Skeletal muscle tissue (tissue), 4 donors: Measurements from ENCODE around the gene CACNA1I. TPM values are rescaled to one million over a fixed set of nuclear protein-coding genes. Genes with fewer than 3 reads are reported as not detected.

Experiments
- H3K27ac ChIP-seq: one replicate; pipeline ENCODE4 v1.7.0; 2013; ENCODE audit warnings: mild to moderate bottlenecking, low read depth, low read length, inconsistent platforms
- H3K27me3 ChIP-seq, 3 donors: one replicate each; pipeline ENCODE4 v1.7.0; 2013; ENCODE audit warnings: low read length in 3 of 3; ENCODE audit not compliant: control insufficient read depth in 3 of 3, insufficient read depth in 3 of 3
- H3K36me3 ChIP-seq, 3 donors: one replicate each; pipeline ENCODE4 v1.7.0; 2013; ENCODE audit warnings: low read length in 3 of 3; ENCODE audit not compliant: control insufficient read depth in 3 of 3, insufficient read depth in 3 of 3
- H3K4me1 ChIP-seq, 3 donors: one replicate each; pipeline ENCODE4 v1.7.0; 2013; ENCODE audit warnings: low read length in 3 of 3, mild to moderate bottlenecking in 3 of 3; ENCODE audit not compliant: control insufficient read depth in 3 of 3, insufficient read depth in 3 of 3
- H3K4me3 ChIP-seq, 3 donors: one replicate each; pipeline ENCODE4 v1.7.0; 2013; ENCODE audit warnings: low read length in 3 of 3
- H3K9ac ChIP-seq, 3 donors: one replicate each; pipeline ENCODE4 v1.7.0; 2013; ENCODE audit warnings: low read length in 3 of 3, mild to moderate bottlenecking in 3 of 3, moderate library complexity in 2 of 3, low read depth in 1 of 3
- H3K9me3 ChIP-seq, 3 donors: one replicate each; pipeline ENCODE4 v1.7.0; 2013; ENCODE audit warnings: low read length in 3 of 3; ENCODE audit not compliant: control insufficient read depth in 3 of 3
- total RNA-seq: library from RNA; depleted of rRNA; stranded (reverse); fragments of >200 nt; gene quantifications from one replicate; pipeline ENCODE4 v1.2.3, GENCODE V29; 2014
- donor health status: Osteomylitis.

The CACNA1I gene
- total RNA-seq, 1 donor from 2014 or later: not detected

DNA sequence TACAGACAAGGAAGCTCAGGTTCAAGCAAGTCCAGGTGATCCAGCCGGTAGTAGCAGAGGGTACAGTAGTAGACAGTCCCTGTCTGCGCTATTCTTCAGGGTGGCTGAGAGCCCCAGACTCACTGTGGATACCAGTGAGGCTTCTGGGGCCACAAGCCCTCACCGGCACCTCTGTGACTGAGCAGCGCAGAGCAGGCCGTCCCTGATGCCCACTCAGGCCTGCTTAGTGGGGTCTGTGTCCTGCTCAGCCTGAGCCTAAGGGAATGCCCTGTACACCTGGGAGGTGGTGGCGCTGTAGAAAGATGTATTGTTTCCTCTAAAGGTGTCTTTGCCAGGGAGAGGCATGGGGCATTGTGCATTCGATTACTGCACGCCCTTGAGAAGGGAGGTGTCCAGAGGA lies 143.8 kb downstream of the CACNA1I start:
- peaks cover 0 to 24% (median 9%) of the 10 kb centered on the region in 3 donors for H3K27me3 ChIP-seq
- no peak overlapping the region for H3K27ac ChIP-seq
- H3K36me3 ChIP-seq: no peaks in the 10 kb centered on the region
- H3K4me1 ChIP-seq: peaks cover 6 to 11% (median 9%) of the 10 kb centered on the region in 3 donors
- H3K9ac ChIP-seq: no peak overlapping the region
- H3K4me3 ChIP-seq: no peak overlapping the region
- H3K9me3 ChIP-seq: no peaks in the 10 kb centered on the region

DNA sequence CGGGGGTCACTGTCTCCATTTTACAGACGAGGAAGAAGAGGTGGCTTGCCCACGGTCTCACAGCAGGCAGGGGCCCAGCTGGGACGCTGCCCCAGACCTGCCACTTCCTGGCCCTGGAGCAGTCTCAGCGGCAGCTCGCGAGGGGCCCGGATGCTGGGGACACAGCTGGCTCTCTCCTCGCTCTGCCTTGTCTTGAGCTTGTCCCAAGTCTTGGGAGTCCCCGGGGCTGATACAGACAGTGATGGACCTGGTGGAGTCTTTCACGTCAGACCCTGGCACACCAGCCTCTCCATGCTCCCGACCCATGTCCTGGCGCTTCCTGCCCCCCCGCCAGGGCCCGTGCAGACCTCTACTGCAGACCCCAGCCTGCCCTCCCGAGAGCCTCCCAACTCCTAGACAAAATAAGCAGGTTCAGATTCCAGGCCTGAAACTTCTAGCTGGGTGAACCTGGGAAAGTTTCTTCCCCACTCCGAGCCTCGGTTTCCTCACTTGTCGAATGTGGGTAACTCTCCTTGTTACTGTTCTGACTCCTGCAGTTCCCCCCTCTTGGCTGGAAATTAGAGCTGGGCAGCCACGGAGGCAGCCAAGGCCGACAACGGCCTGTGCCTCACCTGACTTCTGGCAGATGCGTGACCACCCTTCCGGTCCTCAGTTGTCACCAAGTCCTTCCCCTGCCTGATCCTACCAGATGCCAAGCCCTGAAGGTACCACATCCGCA lies 145.4 kb downstream of the CACNA1I start:
- H3K9ac ChIP-seq: no peak overlapping the region
- peaks cover 0 to 2% (median 2%) of the 10 kb centered on the region in 3 donors for H3K4me1 ChIP-seq
- H3K27ac ChIP-seq: no peak overlapping the region
- no peak overlapping the region for H3K4me3 ChIP-seq
- H3K36me3 ChIP-seq: no peaks in the 10 kb centered on the region
- no peaks in the 10 kb centered on the region for H3K9me3 ChIP-seq
- peaks cover 0 to 26% (median 9%) of the 10 kb centered on the region in 3 donors for H3K27me3 ChIP-seq

DNA sequence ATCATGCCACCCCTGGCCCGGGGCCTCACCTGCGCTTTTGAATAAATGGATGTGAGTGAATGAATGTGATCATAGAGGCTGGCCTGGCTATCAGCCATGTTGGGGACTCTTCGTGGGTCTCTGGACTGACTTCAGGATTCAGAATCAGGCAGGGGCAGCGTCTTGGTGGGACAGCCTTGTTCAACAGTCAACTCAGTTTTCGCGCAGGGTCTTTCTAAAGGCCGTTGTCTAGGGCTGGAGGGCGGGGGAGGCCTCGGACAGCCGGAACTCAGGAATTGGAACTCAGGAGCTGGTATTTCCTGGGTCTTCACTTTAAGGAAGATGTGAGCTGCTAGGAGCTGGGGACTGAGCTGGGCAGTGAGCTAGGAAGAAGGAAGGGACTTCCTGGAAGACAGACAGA lies 146.0 kb downstream of the CACNA1I start:
- H3K36me3 ChIP-seq: no peaks in the 10 kb centered on the region
- no peak overlapping the region for H3K4me3 ChIP-seq
- peaks cover 0 to 30% (median 9%) of the 10 kb centered on the region in 3 donors for H3K27me3 ChIP-seq
- H3K4me1 ChIP-seq: no peaks in the 10 kb centered on the region
- H3K27ac ChIP-seq: no peak overlapping the region
- H3K9me3 ChIP-seq: no peaks in the 10 kb centered on the region
- H3K9ac ChIP-seq: no peak overlapping the region

DNA sequence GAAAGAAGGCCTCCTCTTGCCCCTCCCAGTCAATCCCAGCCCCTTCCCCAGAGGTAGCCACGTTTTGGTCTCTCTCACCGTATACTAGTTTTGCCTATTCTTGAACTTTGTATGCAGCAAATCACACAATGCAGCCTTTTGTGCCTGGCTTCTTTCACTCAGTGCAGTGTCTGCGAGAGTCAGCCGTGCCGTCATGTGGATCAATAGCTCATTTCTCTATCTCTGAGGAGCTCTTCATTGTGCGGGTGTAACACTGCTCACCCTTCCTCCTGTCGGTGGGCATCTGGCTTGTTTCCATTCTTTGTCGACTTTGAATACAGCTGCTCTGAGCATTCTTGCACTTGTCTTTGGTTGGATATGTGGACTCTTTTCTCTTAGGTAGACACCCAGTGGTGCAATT lies 146.5 kb downstream of the CACNA1I start:
- Histone ChIP-seq H3K27me3 (peaks cover 0 to 29% (median 7%) of the 10 kb centered on the region in 3 donors), H3K9me3 (no peaks in the 10 kb centered on the region), H3K4me1 (no peaks in the 10 kb centered on the region), H3K4me3 (no peak overlapping the region), H3K36me3 (no peaks in the 10 kb centered on the region), H3K27ac (no peak overlapping the region), H3K9ac (no peak overlapping the region)

DNA sequence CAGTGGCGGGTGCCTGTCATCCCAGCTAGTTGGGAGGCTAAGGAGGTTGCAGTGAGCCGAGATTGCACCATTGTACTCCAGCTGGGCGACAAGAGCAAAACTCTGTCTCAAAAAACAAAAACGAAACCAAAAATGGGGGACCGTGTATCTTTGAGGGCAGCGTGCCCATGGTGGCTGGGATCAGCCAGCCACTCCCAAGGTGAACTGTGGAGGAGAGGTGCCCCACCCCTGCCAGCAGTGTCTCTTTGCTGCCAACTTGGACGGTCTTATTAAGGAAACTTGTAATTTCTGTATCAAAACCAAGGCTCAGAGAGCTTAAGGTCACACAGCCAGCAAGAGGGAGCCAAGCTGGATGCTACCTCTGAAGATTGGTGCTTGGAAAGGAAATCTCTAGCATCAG lies 147.7 kb downstream of the CACNA1I start:
- H3K9me3 ChIP-seq: no peaks in the 10 kb centered on the region
- H3K36me3 ChIP-seq: no peaks in the 10 kb centered on the region
- no peaks in the 10 kb centered on the region for H3K4me1 ChIP-seq
- no peak overlapping the region for H3K4me3 ChIP-seq
- H3K27ac ChIP-seq: no peak overlapping the region
- H3K9ac ChIP-seq: no peak overlapping the region
- H3K27me3 ChIP-seq: peaks cover 0 to 23% (median 3%) of the 10 kb centered on the region in 3 donors

DNA sequence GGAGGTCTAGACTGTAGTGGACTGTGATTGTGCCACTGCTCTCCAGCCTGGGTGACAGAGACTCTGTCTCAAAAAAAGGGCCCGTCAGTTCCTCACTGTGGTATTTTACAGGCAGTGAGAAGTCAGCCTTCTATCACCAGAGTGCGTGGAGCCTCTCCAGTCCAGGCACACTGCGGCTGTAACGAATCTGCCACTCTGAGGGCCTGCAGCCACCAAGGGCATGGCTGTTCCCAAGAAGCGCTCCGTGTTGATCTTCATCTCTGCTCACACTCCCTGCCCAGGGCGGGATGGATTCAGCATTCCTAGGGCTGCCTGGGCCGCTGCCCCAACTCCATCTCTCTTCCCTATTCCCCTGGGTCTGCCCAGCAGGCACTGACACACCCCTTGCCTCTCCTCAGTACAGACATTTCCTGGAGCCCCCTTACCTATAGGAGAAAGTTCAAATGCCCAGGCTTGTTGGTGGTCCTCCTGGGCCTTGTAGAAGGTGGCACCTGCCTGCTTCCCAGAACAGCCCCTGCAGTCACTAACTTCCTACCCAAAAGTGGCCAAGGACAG lies 148.4 kb downstream of the CACNA1I start:
- Histone ChIP-seq H3K9ac (no peak overlapping the region), H3K4me1 (no peaks in the 10 kb centered on the region), H3K27me3 (peaks cover 0 to 22% (median 3%) of the 10 kb centered on the region in 3 donors), H3K4me3 (no peak overlapping the region), H3K9me3 (no peaks in the 10 kb centered on the region), H3K36me3 (no peaks in the 10 kb centered on the region), H3K27ac (no peak overlapping the region)

DNA sequence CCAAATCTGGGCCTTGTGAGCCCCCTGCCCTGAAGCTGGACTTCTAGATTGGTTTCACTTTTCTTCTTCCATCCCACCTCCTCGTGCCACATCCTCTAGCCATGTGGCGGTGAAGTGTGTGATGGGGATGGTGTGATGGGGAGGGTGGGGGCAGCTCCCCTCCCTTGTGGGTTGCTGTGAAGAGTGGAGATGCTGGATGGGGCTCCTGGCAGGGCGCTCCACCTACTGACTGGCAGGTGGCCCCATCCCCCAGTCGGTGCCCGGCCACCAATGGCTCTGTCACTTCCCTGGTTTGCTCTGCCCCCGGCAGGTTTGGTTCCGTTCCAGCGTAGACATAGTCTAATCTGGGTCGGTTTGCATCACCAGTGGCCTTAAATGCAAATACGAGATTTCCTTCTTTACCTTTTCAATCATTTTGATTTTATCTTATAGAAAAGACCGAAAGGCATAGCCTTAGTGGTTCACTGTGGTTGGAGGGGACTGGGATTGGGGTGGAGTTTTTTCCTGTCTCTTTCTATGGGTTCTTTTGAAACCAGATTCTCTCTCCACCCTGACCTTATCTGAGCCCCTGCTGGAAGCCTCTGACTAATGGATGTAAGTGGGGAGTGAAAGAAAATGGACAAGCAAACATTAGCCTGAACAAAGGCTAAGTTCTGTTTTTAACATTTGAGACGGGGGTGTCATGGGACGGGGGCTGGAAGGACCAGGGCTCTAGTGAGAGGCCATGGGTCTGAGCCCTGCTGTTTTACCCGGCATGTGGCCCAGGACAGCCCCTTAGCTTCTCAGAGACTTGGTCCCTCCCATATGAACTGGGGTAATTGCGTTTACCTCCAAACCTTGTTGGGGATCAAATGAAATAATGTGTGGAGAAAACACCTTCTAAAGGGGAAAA lies 149.3 kb downstream of the CACNA1I start:
- Histone ChIP-seq H3K4me3 (no peak overlapping the region), H3K4me1 (no peaks in the 10 kb centered on the region), H3K27me3 (peaks cover 0 to 27% (median 5%) of the 10 kb centered on the region in 3 donors), H3K27ac (no peak overlapping the region), H3K9ac (no peak overlapping the region), H3K9me3 (no peaks in the 10 kb centered on the region), H3K36me3 (no peaks in the 10 kb centered on the region)

DNA sequence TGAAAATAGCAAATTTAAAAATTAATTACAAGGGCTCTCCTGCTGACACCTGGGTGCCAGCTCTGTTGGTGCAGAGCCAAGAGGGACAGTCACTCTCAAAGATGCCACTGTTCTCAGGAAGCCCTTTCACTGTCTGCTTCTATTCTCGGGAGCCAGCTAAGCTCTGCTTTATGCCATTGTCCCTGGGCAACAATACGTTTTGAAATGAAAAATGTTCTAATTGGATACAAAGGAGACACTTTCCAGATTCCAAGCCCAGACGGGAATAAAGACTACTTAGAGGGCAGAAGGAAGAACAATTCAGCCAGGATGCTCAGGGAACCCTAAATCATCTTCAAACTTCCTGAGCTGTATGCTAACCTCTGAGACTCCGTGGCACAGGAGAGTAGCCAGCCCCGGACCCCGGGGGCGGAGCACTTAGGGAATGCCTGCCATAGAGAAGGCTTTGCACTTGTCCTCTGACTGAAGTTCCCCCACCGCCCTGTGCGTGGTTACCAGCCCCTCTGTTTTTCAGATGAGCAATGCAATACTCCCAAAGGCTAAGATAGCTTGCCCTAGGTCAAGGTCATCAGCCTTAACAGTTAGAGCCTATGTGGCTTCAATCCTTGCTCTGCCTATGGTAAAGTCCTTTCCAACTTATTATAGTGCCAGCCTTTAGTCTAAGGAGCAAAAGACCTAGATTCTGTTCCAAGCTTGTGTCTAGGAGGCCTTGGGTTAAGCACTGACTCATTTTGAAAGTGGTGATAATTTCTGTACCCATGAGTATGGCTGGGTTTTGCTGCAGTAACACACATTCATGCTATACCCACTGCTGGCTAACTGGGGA lies 150.9 kb downstream of the CACNA1I start:
- H3K27me3 ChIP-seq: peaks cover 0 to 35% (median 18%) of the 10 kb centered on the region in 3 donors
- no peaks in the 10 kb centered on the region for H3K9me3 ChIP-seq
- no peak overlapping the region for H3K9ac ChIP-seq
- H3K4me3 ChIP-seq: no peak overlapping the region
- H3K27ac ChIP-seq: no peak overlapping the region
- H3K4me1 ChIP-seq: no peaks in the 10 kb centered on the region
- H3K36me3 ChIP-seq: no peaks in the 10 kb centered on the region

DNA sequence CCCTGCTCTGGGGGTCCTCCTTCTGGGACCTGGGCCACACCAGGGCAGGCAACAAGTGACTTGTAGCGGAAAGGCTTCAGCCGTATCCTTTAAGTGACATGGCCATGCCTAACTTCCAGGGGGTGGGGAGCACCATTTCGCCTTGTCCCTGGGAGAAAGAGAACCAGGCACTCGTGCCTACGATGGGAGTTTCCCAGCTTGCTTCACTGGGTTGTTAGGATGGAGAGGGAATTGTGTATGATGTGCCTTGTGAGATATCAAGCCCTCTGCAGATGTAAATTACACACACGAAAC lies 151.4 kb downstream of the CACNA1I start:
- no peak overlapping the region for H3K27ac ChIP-seq
- H3K27me3 ChIP-seq: peaks cover 0 to 31% (median 23%) of the 10 kb centered on the region in 3 donors
- H3K36me3 ChIP-seq: no peaks in the 10 kb centered on the region
- H3K9me3 ChIP-seq: no peaks in the 10 kb centered on the region
- H3K4me1 ChIP-seq: no peaks in the 10 kb centered on the region
- no peak overlapping the region for H3K4me3 ChIP-seq
- no peak overlapping the region for H3K9ac ChIP-seq
